GM18499 (cell line): Measurements from ENCODE around the gene PLEK2.
"Not testable (repeated sequence)": the region's sequence is repeated elsewhere in the genome, so short reads cannot be mapped to it uniquely, and the experiment has no call there.

Experiments used
- ATAC-seq: cut with Tn5 transposase; IDR thresholded peaks from one replicate; pipeline ENCODE4 v1.9.1; 2021; ENCODE audit warnings: moderate number of reproducible peaks; ENCODE audit not compliant: insufficient read depth, unreplicated experiment

PLEK2 gene, protein sequence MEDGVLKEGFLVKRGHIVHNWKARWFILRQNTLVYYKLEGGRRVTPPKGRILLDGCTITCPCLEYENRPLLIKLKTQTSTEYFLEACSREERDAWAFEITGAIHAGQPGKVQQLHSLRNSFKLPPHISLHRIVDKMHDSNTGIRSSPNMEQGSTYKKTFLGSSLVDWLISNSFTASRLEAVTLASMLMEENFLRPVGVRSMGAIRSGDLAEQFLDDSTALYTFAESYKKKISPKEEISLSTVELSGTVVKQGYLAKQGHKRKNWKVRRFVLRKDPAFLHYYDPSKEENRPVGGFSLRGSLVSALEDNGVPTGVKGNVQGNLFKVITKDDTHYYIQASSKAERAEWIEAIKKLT

DNA sequence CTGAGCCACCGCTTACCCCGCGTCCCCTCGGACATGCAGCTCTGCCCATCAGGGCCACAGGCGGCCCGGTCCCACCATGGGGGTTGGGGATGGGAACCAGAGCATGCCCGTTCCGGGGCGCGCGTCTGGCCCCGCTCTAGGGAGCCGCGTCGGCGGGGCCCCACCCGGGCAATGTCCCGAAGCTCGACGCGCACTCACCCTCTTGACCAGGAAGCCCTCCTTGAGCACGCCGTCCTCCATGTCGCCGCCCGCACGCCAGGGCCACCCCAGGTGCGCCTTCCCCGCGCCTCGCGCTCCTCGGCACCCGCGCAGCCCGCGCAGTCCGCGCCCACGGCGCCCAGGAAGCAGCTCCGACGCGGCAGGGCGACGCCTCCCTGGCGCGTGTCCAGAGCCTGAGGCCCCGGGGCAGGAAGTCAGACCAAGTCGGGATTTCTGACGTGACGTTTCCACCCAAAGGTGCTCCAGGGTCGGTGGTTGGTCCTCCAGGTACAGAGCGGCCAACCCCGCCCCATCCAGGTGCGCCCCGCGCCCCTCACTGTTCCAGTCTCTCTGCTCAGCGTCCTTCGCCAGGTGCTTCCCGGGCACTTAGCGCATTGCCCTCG, at the start of gene PLEK2:
Gene PLEK2, minus strand, starts transcription at position 346 of the 602 bp plus-strand sequence. Its CDS starts 106 bp downstream, at position 240.
- ATAC-seq = no peak

DNA sequence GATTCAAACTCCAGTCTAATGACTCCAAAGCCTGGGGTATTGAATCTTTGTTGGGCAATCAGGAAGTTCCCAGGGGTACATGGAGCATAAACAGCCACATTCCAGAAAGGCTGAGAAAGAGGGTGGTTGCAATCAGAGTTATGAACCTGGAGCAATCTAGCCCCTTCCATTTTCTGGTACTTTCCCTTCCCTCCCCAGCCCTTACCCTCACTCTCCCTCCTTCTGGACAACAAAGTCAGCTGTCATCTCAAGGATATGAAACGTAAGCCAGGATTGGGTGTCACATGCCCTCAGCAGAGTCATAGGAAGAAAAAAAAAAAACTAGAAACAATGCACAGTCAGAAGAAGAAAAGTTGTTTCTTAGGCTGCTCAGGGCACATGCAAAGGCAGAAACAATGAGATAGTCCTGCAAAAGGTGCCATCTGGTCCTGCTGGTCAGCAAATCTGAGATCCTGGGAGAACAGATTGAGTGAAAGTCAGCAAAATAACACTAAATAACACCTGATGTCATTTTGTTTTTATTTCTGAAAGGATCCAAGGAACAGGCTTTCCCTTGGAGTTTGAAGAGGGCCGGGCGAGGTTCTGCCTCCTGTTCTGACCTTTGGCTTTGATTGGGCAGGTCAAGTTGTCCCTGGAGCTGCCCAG, 49.5 kb upstream of the PLEK2 start:
- ATAC-seq = no peak

- ATAC-seq = no peak
Observed at GRCh38 chr14:67459336-67459735, 47.4 kb upstream of the PLEK2 start.

DNA sequence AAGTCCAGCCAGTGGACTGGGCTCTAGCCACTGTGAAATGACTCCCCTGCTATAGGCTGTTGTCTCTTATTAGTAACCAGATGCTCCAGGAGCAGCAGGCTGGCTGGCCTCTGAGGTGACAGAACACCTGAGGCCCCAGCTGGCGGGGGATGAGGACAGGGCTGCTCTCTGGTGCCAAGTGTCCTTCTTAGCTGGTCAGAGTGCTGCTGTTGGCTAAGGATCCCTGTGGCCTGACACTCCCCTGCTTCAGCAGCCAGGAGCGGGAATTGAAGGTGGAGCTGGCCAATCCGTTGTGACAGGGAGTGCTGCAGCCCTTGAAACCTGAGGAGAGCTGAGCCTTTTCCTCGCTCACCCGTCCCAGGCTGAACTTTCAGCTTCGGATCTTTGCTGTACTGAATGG, 45.8 kb upstream of the PLEK2 start:
- no peak for ATAC-seq

DNA sequence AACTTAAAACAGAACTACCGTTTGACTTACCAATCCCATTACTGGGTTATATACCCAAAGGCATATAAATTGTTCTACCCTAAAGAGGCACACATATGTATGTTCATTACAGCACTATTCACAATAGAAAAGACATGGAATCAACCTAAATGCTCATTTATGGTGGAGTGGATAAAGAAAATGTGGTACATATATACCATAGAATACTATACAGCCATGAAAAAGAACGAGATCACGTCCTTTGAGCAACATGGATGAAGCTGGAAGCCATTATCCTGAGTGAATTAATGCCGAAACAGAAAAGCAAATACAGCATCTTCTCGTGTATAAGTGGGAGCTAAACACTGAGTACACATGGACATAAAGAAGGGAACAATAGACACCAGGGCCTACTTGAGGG, 44.8 kb upstream of the PLEK2 start:
- ATAC-seq = no peak

- ATAC-seq = no peak
Observed at GRCh38 chr14:67453575-67454300, 41.8 kb upstream of the PLEK2 start.

DNA sequence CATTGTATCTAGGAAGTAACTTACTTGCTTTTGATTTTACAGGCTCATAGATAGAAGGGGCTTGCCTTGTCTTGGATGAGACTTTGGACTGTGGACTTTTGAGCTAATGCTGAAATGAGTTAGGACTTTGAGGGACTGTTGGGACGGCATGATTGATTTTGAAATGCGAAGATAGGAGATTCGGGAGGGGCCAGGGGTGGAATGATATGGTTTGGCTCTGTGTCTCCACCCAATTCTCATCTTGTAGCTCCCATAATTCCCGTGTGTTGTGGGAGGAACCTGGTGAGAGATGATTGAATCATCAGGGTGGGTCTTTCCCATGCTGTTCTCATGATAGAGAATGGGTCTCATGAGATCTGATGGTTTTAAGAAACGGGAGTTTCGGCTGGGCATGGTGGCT, 39.7 kb upstream of the PLEK2 start:
- not testable (repeated sequence) for ATAC-seq

- no peak for ATAC-seq
Observed at GRCh38 chr14:67449096-67449495, 37.1 kb upstream of the PLEK2 start.

DNA sequence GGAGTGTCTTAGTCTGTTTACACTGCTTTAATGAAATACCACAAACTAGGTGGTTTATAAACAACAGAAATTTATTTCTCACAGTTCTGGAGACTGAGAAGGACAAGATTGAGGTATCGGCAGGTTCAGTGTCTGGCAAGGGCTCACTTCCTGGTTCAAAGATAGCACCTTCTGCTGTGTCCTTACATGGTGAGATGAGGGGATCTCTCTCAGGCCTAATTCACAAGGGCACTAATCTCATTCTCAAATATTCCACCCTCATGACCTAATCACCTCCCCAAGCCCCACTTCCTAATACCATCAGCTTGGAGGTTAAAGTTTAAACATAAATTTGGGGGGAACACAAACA, 35.0 kb upstream of the PLEK2 start:
- no peak for ATAC-seq

DNA sequence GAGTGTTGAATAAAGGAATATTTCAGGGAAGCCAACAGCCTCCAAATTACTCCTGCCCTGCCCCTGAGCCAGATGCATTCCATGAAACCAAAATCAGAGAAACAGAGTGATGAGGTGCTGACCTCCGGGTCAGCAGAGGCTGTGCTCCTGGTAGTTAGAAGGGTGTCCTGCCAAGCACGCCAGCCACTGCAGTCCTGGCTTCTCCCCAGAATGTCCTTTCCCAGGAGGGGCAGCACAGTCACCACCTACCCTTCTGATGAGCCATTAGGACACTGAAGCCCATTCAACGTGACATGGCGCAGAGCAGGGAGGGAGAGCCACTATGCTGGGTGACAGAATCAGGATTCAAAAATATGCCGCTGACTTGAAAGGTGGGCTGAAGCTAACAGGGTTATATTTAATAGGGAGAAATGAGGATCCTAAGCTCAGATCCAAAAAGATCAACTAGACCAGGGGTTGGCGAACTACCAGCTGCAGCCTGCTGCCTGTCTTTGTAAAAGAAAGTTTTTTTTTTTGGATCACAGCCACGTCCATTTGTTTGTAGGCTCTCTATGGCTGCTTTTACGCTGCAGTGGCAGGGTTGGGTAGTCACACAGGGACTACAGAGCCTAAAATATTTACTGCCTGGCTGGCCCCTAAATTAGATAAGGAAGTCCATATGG, 34.5 kb upstream of the PLEK2 start:
- no peak for ATAC-seq

GRCh38 chr14:67444395-67444794, 32.4 kb upstream of the PLEK2 start:
- ATAC-seq = no peak

DNA sequence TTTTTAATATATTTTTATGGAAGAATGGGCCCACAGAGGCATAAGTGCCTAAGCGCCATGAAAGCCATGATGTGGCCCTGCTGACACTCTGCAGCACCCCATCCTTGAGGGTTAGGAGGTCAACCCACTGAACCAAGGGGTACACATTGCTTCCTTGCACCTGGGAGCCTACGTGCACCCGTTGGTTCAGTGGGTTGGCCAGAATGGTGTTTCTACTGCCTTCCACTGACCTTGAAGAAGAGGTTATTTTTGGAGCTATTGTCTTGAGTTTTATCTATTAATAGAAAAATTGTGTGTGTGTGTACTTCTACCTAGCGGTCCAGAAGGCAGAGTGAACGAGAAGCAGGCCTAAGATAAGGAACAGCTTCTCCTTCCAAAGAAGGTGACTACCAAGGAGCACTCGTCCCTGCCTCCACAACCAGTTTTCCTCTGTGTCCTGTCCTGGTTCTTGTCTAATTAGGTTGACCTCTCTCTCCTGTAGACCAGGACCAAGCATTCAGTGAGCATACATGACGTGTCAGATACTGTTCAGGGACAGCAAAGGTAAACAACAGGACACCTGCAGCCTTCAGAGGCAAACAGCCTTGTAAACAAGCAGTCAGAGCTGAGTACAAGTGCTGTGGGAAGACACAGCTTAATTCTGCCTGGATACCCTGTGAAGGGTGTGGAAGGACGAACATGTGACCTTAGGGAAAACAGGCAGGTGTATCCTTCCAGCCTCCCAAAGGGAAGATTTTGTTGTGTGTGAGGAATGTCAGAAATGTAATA, 30.4 kb upstream of the PLEK2 start:
- no peak for ATAC-seq

GRCh38 chr14:67441672-67442071, 29.7 kb upstream of the PLEK2 start:
- ATAC-seq = no peak

DNA sequence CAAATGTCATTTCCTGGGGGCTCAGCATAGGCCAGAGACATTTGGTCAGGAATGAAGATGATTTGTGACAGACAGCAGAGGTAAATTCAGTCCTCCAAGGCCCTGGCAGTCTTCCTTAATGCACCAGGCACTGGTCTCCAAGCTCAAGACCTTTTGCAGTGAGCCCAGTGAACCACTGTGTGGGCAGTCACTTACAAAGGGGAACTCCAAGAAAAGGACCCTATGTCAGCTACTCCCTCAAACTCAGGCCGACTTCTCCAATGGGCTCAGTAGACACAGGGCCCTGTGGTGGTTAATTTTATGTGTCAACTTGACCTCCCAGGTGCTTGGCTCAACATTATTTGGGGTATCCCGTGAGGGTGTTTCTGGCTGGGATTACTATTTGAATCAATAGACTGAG, 29.3 kb upstream of the PLEK2 start:
- no peak for ATAC-seq

DNA sequence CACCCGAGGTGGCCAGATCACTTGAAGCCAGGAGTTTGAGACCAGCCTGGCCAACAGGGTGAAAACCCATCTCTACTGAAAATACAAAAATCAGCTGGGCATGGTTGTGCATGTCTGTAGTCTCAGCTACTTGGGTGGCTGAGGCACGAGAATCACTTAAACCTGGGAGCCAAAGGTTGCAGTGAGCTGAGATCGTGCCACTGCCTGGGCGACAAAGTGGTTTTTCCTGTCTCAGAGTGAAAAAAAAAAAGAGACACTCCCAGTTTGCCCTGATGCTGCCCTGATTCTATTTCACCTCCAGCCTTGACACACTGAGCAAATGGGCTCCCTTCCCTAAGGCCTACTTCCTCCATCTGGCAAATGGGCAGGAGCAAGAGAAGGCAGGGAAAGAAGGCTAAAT, 28.5 kb upstream of the PLEK2 start:
- no peak for ATAC-seq

DNA sequence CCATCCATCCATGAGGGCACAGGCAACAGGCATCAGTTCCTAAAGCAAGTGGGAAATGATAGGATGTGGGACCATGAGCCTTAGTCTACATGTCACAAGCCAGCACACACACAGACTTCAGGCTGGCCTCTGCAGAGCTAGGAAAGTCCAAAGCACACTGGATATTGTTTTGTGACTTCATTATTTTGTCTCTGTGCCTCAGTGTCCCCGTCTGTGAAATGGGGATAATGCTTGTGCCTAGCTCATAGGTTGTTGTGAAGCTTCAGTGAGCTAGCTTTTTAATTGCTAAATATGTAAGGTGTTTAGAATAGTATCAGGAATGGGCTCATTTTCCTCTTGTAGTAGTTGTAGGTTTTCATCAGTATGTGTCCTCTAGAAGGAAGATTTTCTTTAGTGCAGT, 27.0 kb upstream of the PLEK2 start:
- no peak for ATAC-seq

DNA sequence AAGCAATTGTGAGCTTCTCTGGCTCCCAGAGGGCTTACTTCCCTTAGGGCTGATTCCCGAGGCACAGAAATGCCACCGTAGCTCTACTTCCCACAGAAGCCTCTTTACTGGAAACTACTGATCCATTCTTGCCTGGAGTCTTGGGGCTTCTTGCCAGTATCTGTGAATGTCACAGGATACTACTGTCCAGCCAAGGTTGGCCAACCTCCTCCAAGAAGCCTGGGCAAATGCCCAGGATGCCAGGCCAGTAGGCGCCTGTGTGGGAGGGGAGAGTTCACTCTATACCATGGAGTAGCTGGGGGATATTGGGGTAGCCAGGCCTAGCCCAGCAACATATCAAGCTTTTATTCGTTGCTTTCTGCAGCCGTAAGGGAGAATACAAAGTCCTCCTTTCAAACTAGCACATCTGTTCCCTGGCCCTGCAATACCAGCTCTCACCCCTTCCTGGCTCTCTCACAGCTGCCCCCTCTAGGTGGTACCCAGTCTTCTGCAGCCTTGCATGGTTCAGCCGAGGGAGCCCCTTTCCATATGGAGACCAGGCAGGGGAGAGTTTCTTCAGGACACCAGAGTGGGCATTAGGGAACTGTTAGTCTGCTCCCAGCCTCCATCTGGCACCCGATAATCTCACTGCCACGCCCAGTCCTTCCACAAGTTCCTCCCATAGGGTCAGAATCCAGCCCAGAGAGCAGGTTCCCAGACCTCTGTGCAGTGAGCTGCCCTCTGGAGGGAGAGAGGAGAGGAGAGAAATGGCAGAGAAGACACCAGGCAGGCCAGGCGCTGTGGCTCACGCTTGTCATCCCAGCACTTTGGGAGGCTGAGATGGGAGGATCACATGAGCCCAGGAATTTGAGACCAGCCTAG, 24.3 kb upstream of the PLEK2 start:
- ATAC-seq = no peak

DNA sequence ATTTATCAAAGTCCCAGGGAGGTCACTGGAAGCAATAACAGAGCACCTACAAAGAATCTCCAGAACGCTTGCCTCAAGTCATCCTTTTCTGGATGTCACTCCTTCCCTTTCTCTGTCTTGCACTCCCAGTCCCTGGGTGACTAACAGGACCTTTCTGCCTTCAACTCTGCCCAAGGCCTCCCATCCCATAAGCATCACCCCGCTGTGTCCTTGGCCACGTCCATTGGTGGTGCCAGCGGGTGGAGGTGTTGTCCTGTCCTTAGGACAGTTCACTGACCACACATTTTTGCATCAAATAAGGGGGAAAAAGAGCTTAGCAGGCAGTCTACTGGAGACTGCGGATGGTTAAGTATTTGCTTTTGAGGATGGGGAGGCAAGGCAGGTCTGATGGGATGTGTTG, 23.6 kb upstream of the PLEK2 start:
- ATAC-seq = no peak

GRCh38 chr14:67432050-67432564, 20.1 kb upstream of the PLEK2 start:
- ATAC-seq = no peak
